Body of pancreas (tissue), 4 donors: ENCODE measurements around the gene AUTS2. TPM values are rescaled to one million over a fixed set of nuclear protein-coding genes. Genes with fewer than 3 reads are reported as not detected.

Experiments
- ATAC-seq: fragments of 150-250 bp; one replicate; pipeline ENCODE4 v1.9.1; 2016
- DNase-seq, 4 donors: peaks; one replicate each; pipeline ENCODE4 v3.0.0-alpha.2; 2019
- H3K27ac ChIP-seq, 4 donors: fragments of 200-600 bp; sonication (generic); 1 replicate in 3 of 4; 2 replicates in 1 of 4; pipeline versions ENCODE4 v1.5.1 to v1.6.1; 2016 to 2019; ENCODE audit warnings: mild to moderate bottlenecking in 1 of 4, mixed read lengths in 1 of 4, moderate library complexity in 1 of 4
- H3K27me3 ChIP-seq, 2 donors: fragments of 200-600 bp; sonication (generic); one replicate each; pipeline ENCODE4 v1.6.0; 2016; ENCODE audit warnings: mild to moderate bottlenecking in 1 of 2
- H3K36me3 ChIP-seq, 2 donors: fragments of 200-600 bp; sonication (generic); replicated peaks in 1 of 2; 2 replicates each; pipeline ENCODE4 v1.5.1; 2016; ENCODE audit warnings: low read depth in 2 of 2; ENCODE audit not compliant: insufficient read depth in 1 of 2
- H3K4me1 ChIP-seq: fragments of 200-600 bp; sonication (generic); one replicate; pipeline ENCODE4 v1.6.0; 2016
- H3K4me3 ChIP-seq, 2 donors: fragments of 200-600 bp; sonication (generic); 1 replicate in 1 of 2; 2 replicates in 1 of 2; pipeline ENCODE4 v1.5.1; 2016 to 2019
- H3K9me3 ChIP-seq, 3 donors: fragments of 200-600 bp; sonication (generic); 1 replicate in 2 of 3; 2 replicates in 1 of 3; pipeline ENCODE4 v1.5.1; 2016
- POLR2A ChIP-seq, 3 donors: fragments of 450-650 bp; IDR thresholded peaks; one replicate each; pipeline ENCODE4 v1.6.1; 2016; ENCODE audit warnings: antibody characterized with exemption in 3 of 3, mild to moderate bottlenecking in 2 of 3
- WGBS, 2 donors: methylation state at CpG; one replicate each; pipeline ENCODE4 v1.1.5; 2017; 5-methylcytosine and 5-hydroxymethylcytosine counted together
- intact Hi-C: fragments of 100-400 bp; cut with DNase I; formaldehyde crosslinking; loops from one replicate; pipeline ENCODE4 v1.15.1; 2023
- total RNA-seq, 2 donors: library from RNA; depleted of rRNA; stranded (reverse); fragments of >200 nt; gene quantifications; one replicate each; pipeline ENCODE4 v1.1.0, GENCODE V29; 2016
- TF ChIP-seq, protein P1 (sequence below), 7 experiments: fragments of 450-650 bp in 4 of 7; fragments of 200-600 bp in 3 of 7; sonication (generic) in 3 of 7; IDR thresholded peaks; one replicate each; pipeline ENCODE4 v1.5.1; 2016 to 2019; ENCODE audit warnings: antibody characterized with exemption in 7 of 7

AUTS2 gene
- total RNA-seq, 2 donors from 2014 or later, result 11.7 to 18.5 TPM

DNA sequence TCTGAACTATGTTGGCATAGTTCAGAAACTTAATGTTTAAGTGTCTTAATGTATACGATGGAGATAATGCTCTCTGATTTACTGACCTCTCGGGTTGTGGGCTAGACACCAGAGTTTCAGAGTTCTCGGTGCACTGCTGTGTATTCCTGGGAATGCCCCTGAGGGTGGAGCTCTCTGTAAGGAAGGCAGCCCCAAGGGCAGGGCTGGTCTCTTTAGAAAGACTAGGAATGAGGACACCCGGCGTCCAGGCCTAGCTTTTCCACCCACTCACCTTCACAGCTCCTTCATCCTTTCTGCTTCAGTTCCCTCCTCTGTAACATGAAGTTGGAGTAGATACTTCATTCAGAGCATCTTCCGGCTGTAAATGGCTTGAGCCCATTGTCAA is 997.1 kb downstream of the AUTS2 start:
- Histone ChIP-seq H3K4me1 (peaks cover 11% of the 10 kb centered on the region), H3K36me3 (no peaks in the 10 kb centered on the region), H3K9me3 (no peaks in the 10 kb centered on the region), H3K4me3 (no peak overlapping the region), H3K27ac (no peak overlapping the region), H3K27me3 (no peaks in the 10 kb centered on the region)
- ATAC-seq, result no peak
- TF ChIP-seq, protein P1, sequence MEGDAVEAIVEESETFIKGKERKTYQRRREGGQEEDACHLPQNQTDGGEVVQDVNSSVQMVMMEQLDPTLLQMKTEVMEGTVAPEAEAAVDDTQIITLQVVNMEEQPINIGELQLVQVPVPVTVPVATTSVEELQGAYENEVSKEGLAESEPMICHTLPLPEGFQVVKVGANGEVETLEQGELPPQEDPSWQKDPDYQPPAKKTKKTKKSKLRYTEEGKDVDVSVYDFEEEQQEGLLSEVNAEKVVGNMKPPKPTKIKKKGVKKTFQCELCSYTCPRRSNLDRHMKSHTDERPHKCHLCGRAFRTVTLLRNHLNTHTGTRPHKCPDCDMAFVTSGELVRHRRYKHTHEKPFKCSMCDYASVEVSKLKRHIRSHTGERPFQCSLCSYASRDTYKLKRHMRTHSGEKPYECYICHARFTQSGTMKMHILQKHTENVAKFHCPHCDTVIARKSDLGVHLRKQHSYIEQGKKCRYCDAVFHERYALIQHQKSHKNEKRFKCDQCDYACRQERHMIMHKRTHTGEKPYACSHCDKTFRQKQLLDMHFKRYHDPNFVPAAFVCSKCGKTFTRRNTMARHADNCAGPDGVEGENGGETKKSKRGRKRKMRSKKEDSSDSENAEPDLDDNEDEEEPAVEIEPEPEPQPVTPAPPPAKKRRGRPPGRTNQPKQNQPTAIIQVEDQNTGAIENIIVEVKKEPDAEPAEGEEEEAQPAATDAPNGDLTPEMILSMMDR (IDR thresholded peaks at IDR 0.05), result no peak
- no peak for TF ChIP-seq POLR2A (IDR thresholded peaks at IDR 0.05)
- WGBS, 2 donors, result 57 to 75% methylated on average over 6 of the region's 6 CpGs
- DNase-seq, result no peak
- intact Hi-C loops, result no loop called here

DNA sequence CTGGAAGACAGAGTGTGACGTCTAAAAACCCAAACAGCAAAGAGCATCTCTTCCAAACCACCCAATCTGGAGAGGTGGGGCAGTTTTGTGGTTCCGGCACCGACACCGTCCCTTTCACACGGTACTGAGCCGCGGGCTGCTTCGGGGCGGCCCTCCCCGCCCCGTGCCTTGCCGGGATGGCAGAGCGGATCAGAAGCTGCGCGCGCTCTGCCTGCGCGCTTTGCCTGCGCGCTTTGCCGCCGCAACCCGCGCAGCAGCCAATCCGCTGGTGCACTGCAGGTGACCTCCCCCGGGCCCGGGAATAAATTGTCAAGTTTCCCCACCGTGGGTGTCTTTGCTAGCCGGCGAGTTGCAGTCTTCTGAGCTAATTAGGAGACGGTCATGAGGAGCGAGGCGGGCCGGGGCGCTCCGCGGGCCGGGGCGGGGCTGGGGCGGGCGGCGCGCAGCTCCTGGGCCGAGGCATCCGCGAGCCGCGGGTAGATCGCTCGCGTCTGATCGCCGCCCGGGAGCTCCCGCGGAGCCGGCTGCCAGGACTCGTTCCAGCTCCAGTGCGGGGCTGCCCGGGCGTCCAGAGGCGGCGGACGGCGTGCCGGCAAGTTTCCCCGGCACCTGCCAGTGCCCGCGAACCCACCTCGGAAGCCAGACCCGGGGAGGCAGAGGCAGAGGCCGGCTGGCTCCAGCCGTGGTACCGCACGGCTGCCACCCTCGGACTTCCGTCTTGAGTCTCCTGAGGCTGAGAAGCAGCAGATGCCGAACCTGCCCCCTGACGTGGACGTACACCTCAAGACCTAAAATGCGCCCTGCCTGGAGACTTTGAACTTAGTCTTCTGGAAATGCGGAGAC is 997.7 kb downstream of the AUTS2 start:
- intact Hi-C loops, result no loop called here
- peaks cover 11% of the 10 kb centered on the region for H3K4me1 ChIP-seq
- no peaks in the 10 kb centered on the region for H3K27me3 ChIP-seq
- no peak overlapping the region for H3K27ac ChIP-seq
- ATAC-seq (peak; percentile 53), DNase-seq (peak in 1 of 4 donors; percentile 7)
- 2 to 16% methylated on average over 13 to 69 of the region's 82 CpGs for WGBS, 2 donors
- TF ChIP-seq, protein P1 (IDR thresholded peaks at IDR 0.05), result no peak
- TF ChIP-seq POLR2A (IDR thresholded peaks at IDR 0.05), result no peak
- no peak overlapping the region for H3K4me3 ChIP-seq
- peaks cover 0 to 2% (median 0%) of the 10 kb centered on the region in 3 donors for H3K9me3 ChIP-seq
- no peaks in the 10 kb centered on the region for H3K36me3 ChIP-seq

DNA sequence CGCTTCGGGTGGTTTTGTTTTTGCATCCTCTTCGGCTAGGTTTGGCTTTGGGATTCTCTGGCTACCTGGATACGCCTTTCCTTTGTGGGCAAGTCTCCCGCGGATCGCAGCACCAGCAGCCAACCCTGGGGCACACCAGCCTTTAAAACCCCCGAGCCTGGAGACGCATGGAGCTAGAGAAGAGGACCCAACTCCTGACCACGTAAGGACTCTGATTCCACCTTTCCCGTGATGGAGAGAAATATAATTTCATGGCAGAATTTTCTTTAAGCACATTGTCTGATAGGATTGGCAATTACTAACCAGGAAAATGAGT is 998.3 kb downstream of the AUTS2 start:
- H3K9me3 ChIP-seq, result peaks cover 0 to 7% (median 0%) of the 10 kb centered on the region in 3 donors
- DNase-seq, result no peak
- no peak for ATAC-seq
- H3K4me1 ChIP-seq, result peaks cover 11% of the 10 kb centered on the region
- intact Hi-C loops, result no loop called here
- no peak overlapping the region for H3K27ac ChIP-seq
- no peaks in the 10 kb centered on the region for H3K27me3 ChIP-seq
- no peak for TF ChIP-seq POLR2A (IDR thresholded peaks at IDR 0.05)
- TF ChIP-seq, protein P1 (IDR thresholded peaks at IDR 0.05), result no peak
- no peaks in the 10 kb centered on the region for H3K36me3 ChIP-seq
- WGBS, 2 donors, result 24 to 39% methylated on average over 9 to 11 of the region's 11 CpGs
- no peak overlapping the region for H3K4me3 ChIP-seq

DNA sequence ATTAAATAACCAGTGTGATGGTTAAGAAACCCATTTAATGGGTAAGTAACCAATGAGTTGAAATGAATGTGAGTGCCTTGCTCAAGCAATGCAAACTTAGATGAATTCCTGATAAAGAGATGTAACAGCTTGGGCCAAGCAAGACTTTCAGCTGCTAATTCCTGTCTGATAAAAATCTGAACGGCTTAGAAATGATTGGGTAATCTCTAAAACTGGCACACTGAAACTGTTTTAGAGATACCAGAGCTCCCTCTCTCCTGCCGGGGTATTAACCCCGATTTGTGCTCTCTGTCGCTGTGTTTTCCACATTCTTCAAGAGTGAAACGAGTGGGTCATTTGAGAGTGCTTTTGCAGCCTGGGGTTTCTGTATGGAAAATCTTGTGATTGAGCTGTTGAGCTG is 998.8 kb downstream of the AUTS2 start:
- DNase-seq (no peak), ATAC-seq (no peak)
- no peak for TF ChIP-seq POLR2A (IDR thresholded peaks at IDR 0.05)
- TF ChIP-seq, protein P1 (IDR thresholded peaks at IDR 0.05), result no peak
- Histone ChIP-seq H3K36me3 (no peaks in the 10 kb centered on the region), H3K4me3 (no peak overlapping the region), H3K27me3 (no peaks in the 10 kb centered on the region), H3K4me1 (peaks cover 11% of the 10 kb centered on the region), H3K27ac (no peak overlapping the region), H3K9me3 (peaks cover 0 to 7% (median 0%) of the 10 kb centered on the region in 3 donors)
- intact Hi-C loops, result no loop called here
- 64 to 67% methylated on average over 5 of the region's 5 CpGs for WGBS, 2 donors

DNA sequence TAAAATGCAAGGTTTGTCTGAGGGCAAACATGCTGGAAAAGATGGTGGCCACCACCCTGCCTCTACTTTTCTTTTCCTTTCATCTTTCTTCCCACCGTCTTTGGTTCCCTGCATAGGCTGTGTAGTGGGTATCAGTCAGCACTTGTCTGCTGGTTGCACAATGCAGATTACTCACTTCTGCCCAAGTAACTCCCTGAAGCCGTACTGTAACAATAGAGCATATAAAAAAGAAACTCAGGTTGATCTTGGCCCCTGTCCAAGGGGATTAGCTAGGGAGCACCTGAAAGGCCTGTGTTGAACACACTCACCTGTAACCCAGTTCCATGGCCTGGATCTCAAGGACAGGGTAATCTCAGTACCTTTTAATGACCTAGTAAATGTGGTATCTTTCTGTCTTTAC is 1000.7 kb downstream of the AUTS2 start:
- intact Hi-C loops, result no loop called here
- no peak overlapping the region for H3K27ac ChIP-seq
- peaks cover 11% of the 10 kb centered on the region for H3K4me1 ChIP-seq
- no peaks in the 10 kb centered on the region for H3K36me3 ChIP-seq
- TF ChIP-seq, protein P1 (IDR thresholded peaks at IDR 0.05), result no peak
- no peak for TF ChIP-seq POLR2A (IDR thresholded peaks at IDR 0.05)
- ATAC-seq (peak; percentile 38), DNase-seq (peak in 2 of 4 donors; percentile 21 to 25)
- H3K27me3 ChIP-seq, result no peaks in the 10 kb centered on the region
- 37 to 70% methylated on average over 2 of the region's 2 CpGs for WGBS, 2 donors
- no peak overlapping the region for H3K4me3 ChIP-seq
- H3K9me3 ChIP-seq, result peaks cover 0 to 7% (median 0%) of the 10 kb centered on the region in 3 donors
